K562 (cell line): Measurements from ENCODE around the gene PIP4K2C. TPM values are rescaled to one million over a fixed set of nuclear protein-coding genes. Genes with fewer than 3 reads are reported as not detected.

Source experiments
- ATAC-seq: fragments of 200-7000 bp; cut with Tn5 transposase; 3 replicates; pipeline ENCODE4 v1.9.1; 2020; ENCODE audit warnings: moderate library complexity
- BruUV-seq: library from RNA; stranded (reverse); fragments of 400-500 nt; replicated peaks from 2 replicates; lab custom pipeline; 2021; lab: Mats Ljungman, UMichigan
- CTCF ChIA-PET: fragments of 300-600 bp; formaldehyde crosslinking; extraction: SDS; loops from one replicate; lab custom pipeline; 2021; ENCODE audit warnings: low intra/inter-chr PET ratio; lab: Yijun Ruan, JAX
- POLR2A ChIA-PET: fragments of 300-600, 350-650 bp; sonication (Branson Sonifier 250); formaldehyde crosslinking; extraction: SDS; loops from one replicate; lab custom pipeline; 2021; ENCODE audit warnings: antibody characterized with exemption, inconsistent platforms; lab: Yijun Ruan, JAX
- DNase-seq, 4 experiments: peaks; one replicate each; pipeline versions ENCODE4 v3.0.0 to v3.0.0-alpha.2; 2011 to 2018; ENCODE audit warnings: low spot score in 3 of 4, mixed read lengths in 3 of 4; ENCODE audit errors: extremely low read depth in 1 of 4
- FAIRE-seq: peaks from 2 replicates; lab custom pipeline; 2011; peaks lifted over from hg19 to GRCh38; lab: Jason Lieb, UNC
- H2AFZ ChIP-seq: 2 replicates; pipeline ENCODE4 v1.6.0; 2011; ENCODE audit warnings: low read depth, low read length, control low read depth, inconsistent platforms
- H3K27ac ChIP-seq: fragments of 200-600 bp; 3 replicates; pipeline ENCODE4 v1.8.0; 2011; ENCODE audit warnings: low read depth, mild to moderate bottlenecking, control low read depth, inconsistent platforms, low read length, moderate library complexity, mixed read lengths; ENCODE audit errors: extremely low read depth
- H3K27me3 ChIP-seq, 2 experiments: fragments of 300-600 bp in 1 of 2; 2 replicates in 1 of 2; 3 replicates in 1 of 2; pipeline versions ENCODE4 v1.6.0 to v1.8.0; 2011; ENCODE audit warnings: inconsistent platforms in 2 of 2, low read length in 2 of 2, mild to moderate bottlenecking in 1 of 2, mixed read lengths in 1 of 2, moderate library complexity in 1 of 2; ENCODE audit not compliant: control insufficient read depth in 2 of 2, insufficient read depth in 2 of 2
- H3K36me3 ChIP-seq: fragments of 300-600 bp; 3 replicates; pipeline ENCODE4 v1.8.0; 2011; ENCODE audit warnings: mild to moderate bottlenecking, low read length, inconsistent platforms; ENCODE audit not compliant: control insufficient read depth, insufficient read depth
- H3K4me1 ChIP-seq, 2 experiments: fragments of 200-600 bp in 1 of 2; replicated peaks in 1 of 2; 2 replicates in 1 of 2; 3 replicates in 1 of 2; pipeline versions ENCODE4 v1.5.1 to v1.8.0; 2011; ENCODE audit warnings: inconsistent platforms in 2 of 2, low read length in 2 of 2, mild to moderate bottlenecking in 1 of 2, mixed read lengths in 1 of 2, moderate library complexity in 1 of 2; ENCODE audit not compliant: control insufficient read depth in 2 of 2, insufficient read depth in 2 of 2
- H3K4me2 ChIP-seq: 2 replicates; pipeline ENCODE4 v1.6.1; 2011; ENCODE audit warnings: low read length, control low read depth, inconsistent platforms, mixed read lengths; ENCODE audit not compliant: insufficient read depth
- H3K4me3 ChIP-seq: fragments of 200-600 bp; sonication (generic), shearing (Covaris generic); 2 replicates; pipeline ENCODE4 v1.5.1; 2016; ENCODE audit warnings: control low read depth, inconsistent platforms
- H3K79me2 ChIP-seq: fragments of 200-600 bp; 3 replicates; pipeline ENCODE4 v1.8.0; 2011; ENCODE audit warnings: low read length, inconsistent platforms; ENCODE audit not compliant: control insufficient read depth, insufficient read depth
- H3K9ac ChIP-seq, 2 experiments: 2 replicates each; pipeline versions ENCODE4 v1.6.0 to v1.6.1; 2011; ENCODE audit warnings: low read depth in 2 of 2, low read length in 2 of 2, control low read depth in 1 of 2, inconsistent platforms in 1 of 2, mild to moderate bottlenecking in 1 of 2, mixed read lengths in 1 of 2; ENCODE audit not compliant: insufficient read depth in 1 of 2
- H3K9me1 ChIP-seq: one replicate; pipeline ENCODE4 v1.6.0; 2011; ENCODE audit warnings: inconsistent platforms, mild to moderate bottlenecking, low read length, moderate library complexity; ENCODE audit not compliant: control insufficient read depth, insufficient read depth
- H3K9me3 ChIP-seq: replicated peaks from 2 replicates; pipeline ENCODE4 v1.5.1; 2011; ENCODE audit warnings: low read depth, low read length, inconsistent platforms; ENCODE audit not compliant: control insufficient read depth, insufficient read depth
- H4K20me1 ChIP-seq: replicated peaks from 2 replicates; pipeline ENCODE4 v1.6.1; 2011; ENCODE audit warnings: low read length, inconsistent platforms, mixed read lengths; ENCODE audit not compliant: control insufficient read depth, insufficient read depth
- AFF4 ChIP-seq: sonication (generic); formaldehyde crosslinking; IDR thresholded peaks from 2 replicates; pipeline ENCODE4 v1.8.0; 2023; ENCODE audit warnings: mild to moderate bottlenecking, missing genetic modification reagents
- BCOR ChIP-seq: fragments of 450-650 bp; IDR thresholded peaks from 2 replicates; pipeline ENCODE4 v1.6.1; 2016
- CTBP1 ChIP-seq: fragments of 450-650 bp; IDR thresholded peaks from 2 replicates; pipeline ENCODE4 v1.6.1; 2016; ENCODE audit warnings: borderline replicate concordance
- E2F6 ChIP-seq, 2 experiments: IDR thresholded peaks; 2 replicates each; pipeline ENCODE4 v1.6.1; 2011; ENCODE audit warnings: borderline replicate concordance in 1 of 2, control low read depth in 1 of 2, low read depth in 1 of 2, low read length in 1 of 2, mild to moderate bottlenecking in 1 of 2, mixed read lengths in 1 of 2, moderate library complexity in 1 of 2; ENCODE audit not compliant: insufficient read depth in 1 of 2, insufficient read length in 1 of 2, poor library complexity in 1 of 2, severe bottlenecking in 1 of 2; ENCODE audit errors: extremely low read depth in 1 of 2
- FIP1L1 ChIP-seq: fragments of 200-400 bp; formaldehyde crosslinking; IDR thresholded peaks from 2 replicates; pipeline ENCODE4 v1.6.1; 2018; ENCODE audit warnings: mild to moderate bottlenecking, low read depth, low read length; ENCODE audit not compliant: poor library complexity, severe bottlenecking
- GATAD2A ChIP-seq: fragments of 450-650 bp; IDR thresholded peaks from 2 replicates; pipeline ENCODE4 v1.6.1; 2017
- MNT ChIP-seq, 2 experiments: fragments of 450-650 bp; conservative IDR thresholded peaks; 2 replicates each; pipeline ENCODE4 v1.6.1; 2017; ENCODE audit warnings: mild to moderate bottlenecking in 2 of 2, moderate library complexity in 2 of 2
- NR2C2 ChIP-seq, 2 experiments: fragments of 200-800 bp in 1 of 2; sonication (Bioruptor generic) in 1 of 2; sonication (generic) in 1 of 2; formaldehyde crosslinking in 1 of 2; IDR thresholded peaks; 2 replicates each; pipeline versions ENCODE4 v1.6.1 to v1.8.0; 2016 to 2022; ENCODE audit warnings: mild to moderate bottlenecking in 1 of 2, missing compliant biosample characterization in 1 of 2, missing genetic modification characterization in 1 of 2, missing genetic modification reagents in 1 of 2
- PPARD ChIP-seq: fragments of 250-450 bp; sonication (Bioruptor Pico); IDR thresholded peaks from 2 replicates; pipeline ENCODE4 v1.8.0; 2022; ENCODE audit warnings: inconsistent platforms, mild to moderate bottlenecking, moderate library complexity
- TAL1 ChIP-seq: fragments of 450-650 bp; IDR thresholded peaks from 2 replicates; pipeline ENCODE4 v1.6.1; 2016; ENCODE audit warnings: mild to moderate bottlenecking
- ZNF124 ChIP-seq: sonication (generic); formaldehyde crosslinking; IDR thresholded peaks from 2 replicates; pipeline ENCODE4 v1.8.1; 2022; ENCODE audit warnings: missing genetic modification reagents
- ZNF263 ChIP-seq: sonication (generic); formaldehyde crosslinking; IDR thresholded peaks from 2 replicates; pipeline ENCODE4 v1.8.0; 2022; ENCODE audit warnings: mild to moderate bottlenecking, missing genetic modification reagents, borderline replicate concordance
- WGBS: fragments of 100-300 bp; shearing (Covaris generic); methylation state at CpG from one replicate; pipeline ENCODE4 v1.1.6; 2016; ENCODE audit warnings: low coverage, mixed read lengths; ENCODE audit not compliant: insufficient coverage; ENCODE audit errors: missing lambda C conversion rate; 5-methylcytosine and 5-hydroxymethylcytosine counted together
- in situ Hi-C: fragments of 300-500 bp; cut with MboI; formaldehyde crosslinking; loops from 4 replicates; pipeline ENCODE4 v1.15.0; 2018; ENCODE audit warnings: inconsistent platforms, mixed read lengths
- intact Hi-C: fragments of 100-400 bp; cut with micrococcal nuclease; formaldehyde crosslinking; loops from 2 replicates; pipeline ENCODE4 v1.14.2; 2022
- polyA plus RNA-seq, 8 experiments: library from polyadenylated mRNA; depleted of rRNA in 4 of 8; stranded (reverse) in 5 of 8; unstranded in 3 of 8; fragments of >200 nt; fragmentation: Nextera tagmentation in 2 of 8; fragmentation: Illumina TruSeq in 1 of 8; extraction: Ambion mirVana in 2 of 8; extraction: Trizol in 1 of 8; gene quantifications; 2 replicates each; pipeline versions ENCODE4 v1.2.1 to v1.2.3, GENCODE V29; 2011 to 2014; ENCODE audit warnings: inconsistent platforms in 1 of 8, missing spikeins in 1 of 8
- total RNA-seq, 7 experiments: library from RNA; depleted of rRNA in 6 of 7; stranded (reverse); fragments of >200 nt in 6 of 7; fragmentation: Illumina TruSeq in 2 of 7; extraction: Trizol in 2 of 7; gene quantifications; 2 replicates each; pipeline versions ENCODE4 v1.2.1 to v1.2.3, GENCODE V29; 2011 to 2021; ENCODE audit warnings: low replicate concordance in 1 of 7

Gene PIP4K2C
- total and polyA plus RNA-seq, 9 of the 15 experiments (the other 6 are each of a cell fraction or from before 2014, with no cell fraction given), result 9.0 to 41.4 (median 18.3) TPM

GRCh38 chr12:57632073-57632957 lies 41.3 kb downstream of the PIP4K2C start:
- H2AFZ ChIP-seq, result peak overlapping the region; percentile 96
- H3K9me1 ChIP-seq, result no peaks in the 10 kb centered on the region
- WGBS, result 5% methylated on average over 42 of the region's 67 CpGs
- peak; percentile 70 to 78 (median 74) for DNase-seq
- intact Hi-C loops (loop anchor here (2.0 kb wide), 2 partner anchors 50 to 104 kb away; no protein-coding TSS in a partner anchor), in situ Hi-C loops (no loop called here)
- no peaks in the 10 kb centered on the region for H4K20me1 ChIP-seq
- H3K4me2 ChIP-seq, result peak overlapping the region; percentile 81
- no peaks in the 10 kb centered on the region for H3K9me3 ChIP-seq
- ATAC-seq, result peak; percentile 84
- H3K9ac ChIP-seq, result peak overlapping the region; percentile 84 to 99
- peaks cover 36% of the 10 kb centered on the region; the same call in 2 of the 3 replicates for H3K36me3 ChIP-seq
- POLR2A ChIA-PET, result interaction anchor here (0.5 to 1.1 kb wide), 11 partner anchors 9 to 408 kb away, joined by 3 to 5 read pairs (median 3); partner anchors contain the start of gene DDIT3
- no peak for FAIRE-seq
- peak overlapping the region; percentile 83 for H3K27ac ChIP-seq
- H3K4me1 ChIP-seq, result peaks cover 0 to 34% of the 10 kb centered on the region in 2 experiments; a peak in 3 of 5 replicates
- BruUV-seq, result TSS peak; percentile 43
- 0 out of 3 replicates have a peak, but pooled peaks cover 5% of the 10 kb centered on the region for H3K79me2 ChIP-seq
- H3K4me3 ChIP-seq, result peak overlapping the region; percentile 79
- CTCF ChIA-PET, result interaction anchor here (0.6 to 2.2 kb wide), 4 partner anchors 11 to 104 kb away, joined by 3 to 14 read pairs (median 3); no protein-coding TSS in a partner anchor
- H3K27me3 ChIP-seq, result no peaks in the 10 kb centered on the region
- TF ChIP-seq E2F6 (IDR thresholded peaks at IDR 0.05; ENCODE audit: borderline replicate concordance in 1 of 2, extremely low read depth in 1 of 2, insufficient read depth in 1 of 2, insufficient read length in 1 of 2, low read depth in 1 of 2, low read length in 1 of 2, poor library complexity in 1 of 2, severe bottlenecking in 1 of 2), result peak in 1 of 2 experiments; percentile 20
- no peak for TF ChIP-seq FIP1L1
- no peak for TF ChIP-seq TAL1
- TF ChIP-seq BCOR, result peak; percentile 15; the same call in 1 of the 2 replicates
- TF ChIP-seq MNT (conservative IDR thresholded peaks at IDR 0.05), result 0 out of 4 replicates have a peak, but pooled peaks of 1 of the 2 experiments have one; percentile 1
- TF ChIP-seq GATAD2A, result 0 out of 2 replicates have a peak, but pooled peaks have one; percentile 14
- TF ChIP-seq ZNF263 (CRISPR knock-in tag), result no peak
- peak; percentile 38; the same call in 1 of the 2 replicates for TF ChIP-seq AFF4 (CRISPR knock-in tag)
- no peak for TF ChIP-seq PPARD (CRISPR knock-in tag)
- TF ChIP-seq ZNF124 (CRISPR knock-in tag), result no peak
- TF ChIP-seq NR2C2 (CRISPR knock-in tag; IDR thresholded peaks at IDR 0.05), result no peak
- 0 out of 2 replicates have a peak, but pooled peaks have one; percentile 3 for TF ChIP-seq NR2C2 (tag; IDR thresholded peaks at IDR 0.05)
- TF ChIP-seq CTBP1, result peak; percentile 15; the same call in 1 of the 2 replicates
